Uterus (tissue), 2 donors: ENCODE data around the gene RRP1B.

Experiments used
- CTCF ChIP-seq, 4 experiments: fragments of 200-600 bp in 2 of 4; fragments of 450-650 bp in 2 of 4; sonication (generic) in 2 of 4; IDR thresholded peaks; one replicate each; pipeline ENCODE4 v1.5.1; 2016 to 2019; ENCODE audit warnings: antibody characterized with exemption in 4 of 4, mild to moderate bottlenecking in 2 of 4, moderate library complexity in 1 of 4
- POLR2A ChIP-seq, 2 donors: fragments of 450-650 bp; IDR thresholded peaks; one replicate each; pipeline ENCODE4 v1.6.1; 2016; ENCODE audit warnings: antibody characterized with exemption in 2 of 2, mild to moderate bottlenecking in 1 of 2, moderate library complexity in 1 of 2

DNA sequence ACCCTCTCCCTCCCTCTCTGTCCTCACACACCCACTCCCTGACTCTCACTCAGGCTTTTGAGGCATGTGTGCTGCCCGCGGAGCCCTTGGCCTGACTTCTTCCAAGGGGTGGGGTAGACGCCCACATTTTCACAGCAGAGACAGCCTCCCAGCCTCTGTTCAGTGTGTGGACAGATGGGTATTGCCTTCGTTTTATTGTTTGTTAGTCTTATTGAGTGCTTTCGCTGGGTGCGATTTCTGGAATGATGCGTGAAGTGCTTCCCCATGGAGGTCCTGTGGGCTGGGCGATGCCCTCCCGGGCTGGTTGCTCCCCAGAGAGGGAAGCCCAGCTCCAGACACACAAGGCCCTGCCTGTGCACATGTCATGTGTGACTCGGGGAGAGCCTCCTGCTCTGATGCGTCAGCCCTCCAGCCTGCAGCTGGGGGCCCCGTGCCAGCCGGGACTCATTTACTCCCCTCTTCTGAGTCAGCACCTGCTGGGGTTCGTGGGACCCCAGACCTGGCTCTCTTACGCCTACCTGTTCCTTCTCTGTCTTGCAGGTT is 74.2 kb downstream of the RRP1B start:
- no peak for TF ChIP-seq POLR2A (IDR thresholded peaks at IDR 0.05)
- no peak for TF ChIP-seq CTCF (IDR thresholded peaks at IDR 0.05)
